Naive thymus-derived CD4-positive, alpha-beta T cell (primary cell): ENCODE data around the gene SLC15A2. TPM values are rescaled to one million over a fixed set of nuclear protein-coding genes. Genes with fewer than 3 reads are reported as not detected.

Experiments
- ATAC-seq: fragments of 150-1000 bp; cut with Tn5 transposase; 2 replicates; pipeline ENCODE4 v1.10.0; 2021; ENCODE audit warnings: mild to moderate bottlenecking, moderate library complexity
- CTCF ChIA-PET: fragments of 350-600 bp; sonication (Branson Sonifier 250); formaldehyde crosslinking; loops from one replicate; lab custom pipeline; 2021; ENCODE audit warnings: antibody characterized with exemption; lab: Charles Lee
- POLR2A ChIA-PET: fragments of 350-600 bp; sonication (Branson Sonifier 250); formaldehyde crosslinking; loops from one replicate; lab custom pipeline; 2021; ENCODE audit warnings: antibody characterized with exemption, inconsistent platforms; lab: Charles Lee
- DNase-seq, 9 donors: peaks; one replicate each; pipeline versions ENCODE4 v3.0.0 to v3.0.0-alpha.2; 2020 to 2022; ENCODE audit warnings: mixed read lengths in 1 of 9
- H3K27ac ChIP-seq: one replicate; pipeline ENCODE4 v1.7.0; 2013; ENCODE audit warnings: mild to moderate bottlenecking, low read depth, low read length, moderate library complexity
- H3K27me3 ChIP-seq, 2 donors: one replicate each; pipeline ENCODE4 v1.7.0; 2013; ENCODE audit warnings: low read length in 2 of 2, mild to moderate bottlenecking in 2 of 2, moderate library complexity in 2 of 2; ENCODE audit not compliant: control insufficient read depth in 2 of 2, insufficient read depth in 2 of 2
- H3K36me3 ChIP-seq, 3 experiments: 1 replicate in 2 of 3; 2 replicates in 1 of 3; pipeline ENCODE4 v1.7.0; 2013; ENCODE audit warnings: low read length in 3 of 3, mild to moderate bottlenecking in 3 of 3, moderate library complexity in 1 of 3; ENCODE audit not compliant: insufficient read depth in 3 of 3, control insufficient read depth in 2 of 3
- H3K4me1 ChIP-seq, 2 donors: one replicate each; pipeline ENCODE4 v1.7.0; 2013; ENCODE audit warnings: low read length in 2 of 2, mild to moderate bottlenecking in 2 of 2, moderate library complexity in 1 of 2; ENCODE audit not compliant: control insufficient read depth in 2 of 2, insufficient read depth in 2 of 2
- H3K4me3 ChIP-seq: 2 replicates; pipeline ENCODE4 v1.7.0; 2013; ENCODE audit warnings: mild to moderate bottlenecking, low read length
- H3K9me3 ChIP-seq, 3 experiments: 1 replicate in 2 of 3; 2 replicates in 1 of 3; pipeline ENCODE4 v1.7.0; 2013; ENCODE audit warnings: low read length in 3 of 3; ENCODE audit not compliant: control insufficient read depth in 2 of 3
- H3K27ac Mint-ChIP-seq, 9 donors: one replicate each; pipeline ENCODE4 v1.8.0; 2020 to 2022; ENCODE audit warnings: mixed read lengths in 9 of 9, mild to moderate bottlenecking in 8 of 9, moderate library complexity in 5 of 9, inconsistent platforms in 2 of 9
- H3K27me3 Mint-ChIP-seq, 5 donors: one replicate each; pipeline ENCODE4 v1.8.0; 2021 to 2022; ENCODE audit warnings: mixed read lengths in 5 of 5, mild to moderate bottlenecking in 1 of 5
- H3K36me3 Mint-ChIP-seq, 5 donors: one replicate each; pipeline ENCODE4 v1.8.0; 2020 to 2022; ENCODE audit warnings: mixed read lengths in 5 of 5, mild to moderate bottlenecking in 3 of 5, inconsistent platforms in 1 of 5
- H3K4me1 Mint-ChIP-seq, 7 donors: one replicate each; pipeline ENCODE4 v1.8.0; 2020 to 2022; ENCODE audit warnings: mixed read lengths in 7 of 7, mild to moderate bottlenecking in 3 of 7, inconsistent platforms in 1 of 7
- H3K4me3 Mint-ChIP-seq, 10 donors: one replicate each; pipeline ENCODE4 v1.8.0; 2020 to 2022; ENCODE audit warnings: mild to moderate bottlenecking in 10 of 10, mixed read lengths in 10 of 10, moderate library complexity in 6 of 10, inconsistent platforms in 2 of 10
- H3K9me3 Mint-ChIP-seq, 11 donors: one replicate each; pipeline ENCODE4 v1.8.0; 2020 to 2022; ENCODE audit warnings: mixed read lengths in 11 of 11, mild to moderate bottlenecking in 4 of 11, inconsistent platforms in 1 of 11, moderate library complexity in 1 of 11
- intact Hi-C, 2 donors: fragments of 100-400 bp; cut with micrococcal nuclease; formaldehyde crosslinking; loops; one replicate each; pipeline ENCODE4 v1.15.1; 2023
- polyA plus RNA-seq, 2 donors: library from polyadenylated mRNA; unstranded; fragments of 300-500 nt; fragmentation: Illumina TruSeq; gene quantifications; one replicate each; pipeline ENCODE4 v1.2.3, GENCODE V29; 2021
- total RNA-seq, 6 experiments: library from RNA in 5 of 6; stranded (reverse) in 5 of 6; gene quantifications; 1 replicate in 5 of 6; 2 replicates in 1 of 6; pipeline ENCODE4 v1.2.3 and lab custom pipeline; 2021 to 2026

The SLC15A2 gene
- total and polyA plus RNA-seq, 7 experiments from 2014 or later, result 0.46 to 6.8 (median 3.0) TPM; not detected in 1

- Histone ChIP-seq H3K4me1 (no peaks in the 10 kb centered on the region), H3K27ac (no peak overlapping the region), H3K9me3 (no peaks in the 10 kb centered on the region), H3K27me3 (no peaks in the 10 kb centered on the region), H3K4me3 (no peak overlapping the region), H3K36me3 (no peaks in the 10 kb centered on the region)
- ATAC-seq, result no peak
- Mint-ChIP-seq H3K4me3 (no peak overlapping the region), H3K36me3 (peaks cover 0 to 14% (median 6%) of the 10 kb centered on the region in 5 donors), H3K27me3 (peaks cover 0 to 17% (median 0%) of the 10 kb centered on the region in 5 donors), H3K9me3 (peaks cover 0 to 28% (median 9%) of the 10 kb centered on the region in 11 donors), H3K4me1 (peaks cover 0 to 15% (median 0%) of the 10 kb centered on the region in 7 donors), H3K27ac (no peak overlapping the region)
- intact Hi-C loops, result no loop called here
- ChIA-PET CTCF (no interaction called here), POLR2A (no interaction called here)
- no peak for DNase-seq
These were observed 81.6 kb downstream of the SLC15A2 start for GRCh38 chr3:121975702-121976302.

GRCh38 chr3:121976727-121977126 lies 82.5 kb downstream of the SLC15A2 start:
- H3K9me3 ChIP-seq, result no peaks in the 10 kb centered on the region
- POLR2A ChIA-PET, result no interaction called here

GRCh38 chr3:121979246-121979645 lies 85.0 kb downstream of the SLC15A2 start:
- no peak for ATAC-seq
- DNase-seq, result no peak
- no peaks in the 10 kb centered on the region for H3K27me3 ChIP-seq
- ChIA-PET POLR2A (no interaction called here), CTCF (no interaction called here)
- no peak overlapping the region for H3K27ac Mint-ChIP-seq
- H3K36me3 Mint-ChIP-seq, result peaks cover under 1 to 15% (median 9%) of the 10 kb centered on the region in 5 donors
- H3K9me3 ChIP-seq, result no peaks in the 10 kb centered on the region
- no peak overlapping the region for H3K4me3 ChIP-seq
- H3K9me3 Mint-ChIP-seq, result peaks cover 4 to 40% (median 21%) of the 10 kb centered on the region in 11 donors
- H3K4me1 ChIP-seq, result no peaks in the 10 kb centered on the region
- peaks cover 0 to 18% (median 0%) of the 10 kb centered on the region in 7 donors for H3K4me1 Mint-ChIP-seq
- peaks cover 0 to 17% (median 6%) of the 10 kb centered on the region in 5 donors for H3K27me3 Mint-ChIP-seq
- H3K4me3 Mint-ChIP-seq, result no peak overlapping the region
- no peaks in the 10 kb centered on the region for H3K36me3 ChIP-seq
- no peak overlapping the region for H3K27ac ChIP-seq
- intact Hi-C loops, result no loop called here

More at GRCh38 chr3:121976727-121977126, 82.5 kb downstream of the SLC15A2 start:
- no peak for DNase-seq
- Mint-ChIP-seq H3K9me3 (peaks cover 0 to 28% (median 9%) of the 10 kb centered on the region in 11 donors), H3K36me3 (peaks cover 0 to 12% (median 6%) of the 10 kb centered on the region in 5 donors), H3K27ac (no peak overlapping the region), H3K4me1 (peaks cover 0 to 18% (median 0%) of the 10 kb centered on the region in 7 donors), H3K4me3 (no peak overlapping the region), H3K27me3 (peaks cover 0 to 17% (median 0%) of the 10 kb centered on the region in 5 donors)
- CTCF ChIA-PET, result no interaction called here
- intact Hi-C loops, result no loop called here
- Histone ChIP-seq H3K4me3 (no peak overlapping the region), H3K27ac (no peak overlapping the region), H3K27me3 (no peaks in the 10 kb centered on the region), H3K4me1 (no peaks in the 10 kb centered on the region), H3K36me3 (no peaks in the 10 kb centered on the region)
- no peak for ATAC-seq

- Mint-ChIP-seq H3K9me3 (peaks cover 6 to 43% (median 24%) of the 10 kb centered on the region in 11 donors), H3K4me3 (no peak overlapping the region), H3K36me3 (peaks cover 4 to 14% (median 11%) of the 10 kb centered on the region in 5 donors), H3K4me1 (peaks cover 0 to 18% (median 0%) of the 10 kb centered on the region in 7 donors), H3K27me3 (peaks cover 0 to 17% (median 8%) of the 10 kb centered on the region in 5 donors), H3K27ac (peak overlapping the region in 1 of 9 donors; percentile 43)
- no peak for DNase-seq
- Histone ChIP-seq H3K4me1 (no peaks in the 10 kb centered on the region), H3K9me3 (no peaks in the 10 kb centered on the region), H3K27ac (no peak overlapping the region), H3K36me3 (no peaks in the 10 kb centered on the region), H3K27me3 (no peaks in the 10 kb centered on the region), H3K4me3 (no peak overlapping the region)
- no peak for ATAC-seq
- intact Hi-C loops, result no loop called here
- CTCF ChIA-PET, result no interaction called here
- POLR2A ChIA-PET, result no interaction called here
These were observed 85.7 kb downstream of the SLC15A2 start for GRCh38 chr3:121979734-121980449.

GRCh38 chr3:121980450-121980796 lies 86.2 kb downstream of the SLC15A2 start:
- H3K4me1 Mint-ChIP-seq, result peaks cover 0 to 18% (median 0%) of the 10 kb centered on the region in 7 donors
- H3K36me3 Mint-ChIP-seq, result peaks cover 4 to 15% (median 11%) of the 10 kb centered on the region in 5 donors
- ChIA-PET POLR2A (no interaction called here), CTCF (no interaction called here)
- no peak overlapping the region for H3K4me3 Mint-ChIP-seq
- H3K27me3 ChIP-seq, result no peaks in the 10 kb centered on the region
- H3K36me3 ChIP-seq, result no peaks in the 10 kb centered on the region
- intact Hi-C loops, result no loop called here
- H3K27ac Mint-ChIP-seq, result no peak overlapping the region
- H3K4me1 ChIP-seq, result no peaks in the 10 kb centered on the region
- DNase-seq (no peak), ATAC-seq (no peak)
- H3K4me3 ChIP-seq, result no peak overlapping the region
- no peaks in the 10 kb centered on the region for H3K9me3 ChIP-seq
- H3K27ac ChIP-seq, result no peak overlapping the region
- peaks cover 0 to 17% (median 8%) of the 10 kb centered on the region in 5 donors for H3K27me3 Mint-ChIP-seq
- H3K9me3 Mint-ChIP-seq, result peaks cover 8 to 48% (median 24%) of the 10 kb centered on the region in 11 donors

GRCh38 chr3:121981473-121981872 lies 87.3 kb downstream of the SLC15A2 start:
- peaks cover 0 to 17% (median 8%) of the 10 kb centered on the region in 5 donors for H3K27me3 Mint-ChIP-seq
- intact Hi-C loops, result no loop called here
- CTCF ChIA-PET, result no interaction called here
- H3K9me3 Mint-ChIP-seq, result peaks cover 8 to 50% (median 24%) of the 10 kb centered on the region in 11 donors
- POLR2A ChIA-PET, result no interaction called here
- H3K36me3 Mint-ChIP-seq, result peaks cover 4 to 17% (median 11%) of the 10 kb centered on the region in 5 donors
- ATAC-seq (no peak), DNase-seq (no peak)
- Histone ChIP-seq H3K27me3 (no peaks in the 10 kb centered on the region), H3K4me3 (no peak overlapping the region), H3K9me3 (no peaks in the 10 kb centered on the region), H3K36me3 (no peaks in the 10 kb centered on the region), H3K4me1 (no peaks in the 10 kb centered on the region), H3K27ac (no peak overlapping the region)
- no peak overlapping the region for H3K4me3 Mint-ChIP-seq
- no peak overlapping the region for H3K27ac Mint-ChIP-seq
- peaks cover 0 to 18% (median 0%) of the 10 kb centered on the region in 7 donors for H3K4me1 Mint-ChIP-seq
